HG03196 (cell line): ENCODE measurements around the gene CLDN1.

Experiments
- ATAC-seq: cut with Tn5 transposase; IDR thresholded peaks from one replicate; pipeline ENCODE4 v1.9.1; 2021; ENCODE audit not compliant: unreplicated experiment

The CLDN1 gene

GRCh38 chr3:190333961-190334360, 11.7 kb upstream of the CLDN1 start:
- ATAC-seq: no peak

GRCh38 chr3:190330936-190331734, 8.9 kb upstream of the CLDN1 start:
- no peak for ATAC-seq

- ATAC-seq: no peak
Measured at GRCh38 chr3:190326930-190327329, 4.7 kb upstream of the CLDN1 start.

- ATAC-seq: no peak
Measured at GRCh38 chr3:190326361-190326760, 4.1 kb upstream of the CLDN1 start.

- no peak for ATAC-seq
Measured at GRCh38 chr3:190325923-190326322, 3.7 kb upstream of the CLDN1 start.

GRCh38 chr3:190323246-190323626, 990 bp upstream of the CLDN1 start:
- no peak for ATAC-seq

GRCh38 chr3:190322604-190323245, 479 bp upstream of the CLDN1 start:
- ATAC-seq: no peak

- no peak for ATAC-seq
Measured at GRCh38 chr3:190320594-190321362, 1.5 kb downstream of the CLDN1 start.

- ATAC-seq: no peak
Measured at GRCh38 chr3:190319660-190320059, 2.6 kb downstream of the CLDN1 start.

GRCh38 chr3:190318666-190319065, 3.6 kb downstream of the CLDN1 start:
- no peak for ATAC-seq

GRCh38 chr3:190314741-190315140, 7.5 kb downstream of the CLDN1 start:
- no peak for ATAC-seq

- no peak for ATAC-seq
Measured at GRCh38 chr3:190309414-190309813, 12.8 kb downstream of the CLDN1 start.

- no peak for ATAC-seq
Measured at GRCh38 chr3:190308154-190308553, 14.1 kb downstream of the CLDN1 start.

GRCh38 chr3:190307164-190307545, 15.1 kb downstream of the CLDN1 start:
- no peak for ATAC-seq

- no peak for ATAC-seq
Measured at GRCh38 chr3:190306513-190307163, 15.6 kb downstream of the CLDN1 start.

- no peak for ATAC-seq
Measured at GRCh38 chr3:190306026-190306425, 16.2 kb downstream of the CLDN1 start.

GRCh38 chr3:190305406-190305805, 16.8 kb downstream of the CLDN1 start:
- ATAC-seq: no peak

- no peak for ATAC-seq
Measured at GRCh38 chr3:190303884-190304283, 18.4 kb downstream of the CLDN1 start.

GRCh38 chr3:190302212-190302867, 19.9 kb downstream of the CLDN1 start:
- no peak for ATAC-seq

GRCh38 chr3:190301591-190301990, 20.7 kb downstream of the CLDN1 start:
- ATAC-seq: no peak

- ATAC-seq: no peak
Measured at GRCh38 chr3:190299969-190300368, 22.3 kb downstream of the CLDN1 start.
